HL-60/S4 (cell line): ENCODE measurements around the gene STBD1.
"Not testable (repeated sequence)": the region's sequence is repeated elsewhere in the genome, so short reads cannot be mapped to it uniquely, and the experiment has no call there.

Experiments used
- in situ Hi-C: fragments of 300-500 bp; cut with MboI; formaldehyde crosslinking; loops from 2 replicates; pipeline ENCODE4 v1.14.3; 2022; ENCODE audit warnings: low sequenced_read_pairs

STBD1 gene

DNA sequence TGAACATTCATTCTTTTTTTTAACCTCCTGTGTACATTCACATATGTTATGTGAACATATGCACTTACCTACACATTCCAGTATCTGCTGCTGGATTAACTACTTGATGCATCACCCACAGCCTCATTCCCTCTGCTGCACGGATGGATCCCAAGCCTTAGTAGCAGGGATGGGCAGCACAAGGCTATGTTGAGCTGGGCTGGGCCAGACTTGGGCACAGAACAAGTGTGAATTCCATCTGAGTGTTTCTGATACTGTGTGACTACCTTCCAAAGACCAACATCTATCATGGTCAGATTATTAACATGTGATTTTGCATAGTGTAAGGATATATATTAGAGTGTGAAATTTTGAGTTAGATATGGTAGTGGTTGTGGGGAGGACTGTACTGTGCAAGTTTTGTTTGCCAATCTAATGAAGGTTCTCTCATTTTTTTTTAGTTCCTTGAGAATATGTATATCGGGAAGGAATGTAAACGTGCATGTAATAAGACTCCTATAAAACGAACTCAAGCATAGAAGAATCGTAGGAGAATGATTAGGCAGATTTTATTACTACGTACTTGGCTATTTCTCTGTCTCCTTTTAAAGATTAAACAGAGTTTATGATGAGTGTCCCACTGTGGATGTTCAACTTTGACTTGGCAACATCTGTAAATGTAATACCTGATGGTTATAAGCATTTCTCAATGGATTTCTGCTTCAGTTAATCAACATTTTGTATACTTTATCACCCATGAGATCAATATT, 23.4 kb upstream of the STBD1 start:
- in situ Hi-C loops: no loop called here

DNA sequence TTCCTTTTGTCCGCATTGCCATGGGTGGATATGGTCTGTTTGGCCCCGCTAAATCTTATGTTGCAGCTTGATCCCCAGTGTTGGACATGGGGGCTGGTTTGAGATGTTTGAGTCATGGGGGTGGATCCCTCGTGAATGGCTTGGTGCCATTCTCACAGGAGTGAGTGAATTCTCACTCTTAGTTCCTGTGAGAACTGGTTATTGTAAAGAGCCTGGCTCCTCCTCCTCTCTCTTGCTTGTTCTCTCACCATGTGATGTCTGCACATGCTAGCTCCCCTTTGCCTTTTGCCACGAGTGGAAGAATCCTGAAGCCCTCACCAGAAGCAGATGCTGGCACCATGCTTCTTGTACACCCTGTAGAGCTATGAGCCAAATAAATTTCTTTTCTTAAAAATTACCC, 22.6 kb upstream of the STBD1 start:
- in situ Hi-C loops: no loop called here

DNA sequence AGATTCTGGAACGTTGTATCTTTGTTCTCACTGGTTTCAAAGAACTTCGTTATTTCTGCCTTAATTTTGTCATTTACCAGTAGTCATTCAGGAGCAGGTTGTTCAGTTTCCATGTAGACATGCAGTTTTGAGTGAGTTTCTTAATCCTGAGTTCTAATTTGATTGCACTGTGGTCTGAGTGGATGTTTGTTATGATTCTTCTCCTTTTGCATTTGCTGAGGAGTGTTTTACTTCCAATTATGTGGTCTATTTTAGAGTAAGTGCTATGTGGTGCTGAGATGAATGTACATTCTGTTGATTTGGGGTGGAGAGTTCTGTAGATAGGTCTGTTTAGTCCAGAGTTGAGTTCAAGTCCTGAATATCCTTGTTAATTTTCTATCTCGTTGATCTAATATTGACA, 18.7 kb upstream of the STBD1 start:
- in situ Hi-C loops: not testable (repeated sequence)

DNA sequence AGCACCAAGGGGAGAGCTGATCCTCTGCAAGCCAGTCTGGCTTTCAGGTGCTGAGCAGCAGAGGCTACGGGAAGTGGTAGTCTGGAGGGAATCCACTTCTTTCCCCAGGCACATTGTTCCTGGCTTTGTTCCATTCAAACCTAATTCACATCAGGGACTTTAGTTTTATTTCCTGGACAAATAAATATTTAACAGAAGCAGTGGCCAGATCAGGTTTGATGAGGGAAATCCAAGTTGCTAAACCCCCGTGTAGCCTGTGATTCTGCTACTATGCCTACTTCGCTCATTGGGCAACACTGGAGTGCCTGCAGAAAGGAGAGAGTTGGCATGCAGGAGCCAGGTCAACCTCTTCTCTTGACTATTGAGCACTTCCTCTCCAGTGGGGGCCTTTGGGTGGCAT, 13.8 kb upstream of the STBD1 start:
- in situ Hi-C loops: no loop called here

DNA sequence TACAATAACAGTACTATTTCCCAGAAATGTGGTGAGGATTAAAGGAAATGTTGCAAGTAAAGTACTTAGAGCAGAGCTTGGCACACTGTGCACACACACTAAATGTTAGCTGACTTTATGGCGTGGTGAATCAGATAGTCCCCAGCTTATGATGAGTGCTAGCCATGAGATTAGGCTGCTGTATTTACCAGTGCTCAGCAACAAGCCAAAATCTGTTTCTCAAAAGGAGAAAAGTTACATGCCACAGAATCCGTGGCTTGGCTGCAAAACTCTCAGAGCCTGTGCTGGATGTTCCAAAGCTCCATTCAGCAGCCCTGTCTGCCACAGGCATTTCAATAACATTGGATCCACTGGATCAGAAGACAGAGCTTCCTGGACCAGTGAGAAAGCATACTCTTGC, 12.8 kb upstream of the STBD1 start:
- in situ Hi-C loops: no loop called here

DNA sequence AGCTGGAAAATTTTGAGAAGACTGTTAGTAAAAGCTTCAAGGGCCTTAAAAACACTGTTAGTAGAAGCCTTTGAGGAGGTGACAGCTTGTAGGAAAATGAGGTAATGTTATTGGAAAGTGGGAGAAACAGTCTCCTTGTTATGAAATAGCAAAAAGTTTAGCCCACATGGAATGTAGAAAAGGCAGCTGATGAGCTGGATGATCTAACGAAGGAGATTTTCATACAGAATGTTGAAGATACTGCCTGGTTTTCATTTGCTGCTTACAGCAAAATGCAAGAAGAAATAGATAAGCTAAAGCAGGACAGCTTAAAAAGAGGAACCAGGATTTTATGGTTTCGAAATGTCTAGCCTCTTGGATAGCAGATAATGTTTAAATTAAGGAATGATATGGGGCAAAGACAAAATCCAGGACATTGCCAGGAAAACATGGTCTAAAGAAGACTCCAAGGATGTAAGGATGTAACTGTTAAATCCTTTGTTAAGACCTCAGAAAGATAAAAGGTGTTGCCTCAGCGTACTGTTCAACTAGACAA, 10.2 kb upstream of the STBD1 start:
- in situ Hi-C loops: no loop called here

DNA sequence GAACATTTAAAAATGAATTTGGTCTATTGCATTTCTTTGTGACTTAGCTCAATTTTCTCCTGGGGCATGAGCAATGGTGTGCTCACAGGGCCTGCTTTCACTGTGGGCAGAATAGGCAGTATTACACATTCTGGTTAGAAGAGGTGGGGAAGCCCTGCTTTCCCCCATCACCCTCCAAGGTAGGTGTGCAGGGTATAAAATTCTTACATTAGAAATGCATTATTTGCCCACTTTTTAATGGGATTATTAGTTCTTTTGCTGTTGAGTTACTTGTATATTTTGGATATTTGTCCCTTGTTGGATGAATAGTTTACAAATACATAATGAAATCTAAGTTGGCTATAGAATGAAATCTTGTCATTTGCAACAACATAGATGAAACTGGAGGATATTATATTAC, 8.3 kb upstream of the STBD1 start:
- in situ Hi-C loops: no loop called here

DNA sequence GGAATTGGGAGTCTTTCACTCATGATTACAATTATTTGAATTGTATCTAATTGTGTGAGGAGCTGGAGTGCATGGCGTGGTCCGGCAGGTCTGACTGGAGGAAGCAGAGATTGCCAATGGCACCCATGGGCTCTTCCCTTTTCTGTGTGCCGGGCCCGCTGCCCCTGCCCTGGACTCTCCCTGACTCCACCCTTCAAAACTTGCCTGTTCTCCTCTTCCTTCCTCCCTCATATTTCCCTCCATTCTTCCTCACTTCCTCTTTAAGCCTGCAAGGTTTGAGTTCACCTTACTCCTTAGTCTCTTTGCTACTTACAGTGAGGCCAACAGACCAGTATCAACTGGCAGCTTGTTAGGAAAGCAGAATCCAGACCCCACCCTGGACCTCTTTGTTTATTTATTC, 6.5 kb upstream of the STBD1 start:
- in situ Hi-C loops: no loop called here

DNA sequence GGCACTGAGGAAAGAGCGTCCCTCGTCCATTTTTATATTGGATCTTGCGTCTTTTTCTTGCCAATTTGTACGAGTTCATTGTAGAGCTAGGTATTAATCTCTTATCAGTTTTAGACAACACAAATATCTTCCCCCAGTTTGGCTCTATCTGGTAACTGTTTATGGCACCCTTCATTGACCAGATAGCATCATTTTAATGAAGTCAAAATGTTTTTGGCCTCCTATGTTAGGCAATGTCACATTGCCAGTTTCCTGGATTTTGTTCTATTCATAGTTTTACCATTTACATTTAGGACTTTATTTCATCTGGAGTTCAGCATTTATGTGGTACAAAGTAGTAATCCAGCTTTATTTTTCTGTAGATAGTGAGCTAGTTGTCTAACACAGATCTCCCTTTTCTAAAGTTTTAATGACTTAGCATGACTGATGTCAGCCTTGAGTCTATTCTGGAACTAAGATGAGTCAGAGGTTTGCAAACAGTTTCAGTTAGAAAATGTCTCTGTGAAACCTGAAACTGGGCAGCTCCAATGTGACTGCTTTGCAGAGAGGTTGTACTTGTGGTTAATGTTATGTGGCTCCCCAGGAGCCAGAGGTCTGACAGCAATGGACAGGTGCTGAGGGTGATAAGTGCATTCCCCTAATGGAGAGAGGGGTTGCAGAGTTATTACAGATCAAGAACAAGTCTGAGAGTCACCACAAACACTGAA, 5.3 kb upstream of the STBD1 start:
- in situ Hi-C loops: no loop called here

DNA sequence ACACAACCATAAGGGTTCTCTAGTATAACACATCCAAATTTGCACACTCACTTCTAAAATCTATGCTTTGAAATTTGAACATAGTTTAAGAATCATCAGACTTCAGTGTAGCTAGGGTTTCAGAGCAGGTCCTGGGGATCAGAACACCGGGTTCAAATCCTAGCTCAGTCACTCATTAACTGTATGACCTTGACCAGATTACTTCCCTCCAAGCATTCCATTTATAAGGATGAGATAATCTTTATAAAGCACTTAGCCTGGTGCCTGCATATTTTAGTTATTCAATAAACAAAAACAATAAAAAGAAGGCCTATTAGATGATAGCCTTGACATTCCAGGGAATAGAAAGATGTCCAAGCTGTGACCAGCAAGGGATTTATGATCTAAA, 4.8 kb upstream of the STBD1 start:
- in situ Hi-C loops: no loop called here

DNA sequence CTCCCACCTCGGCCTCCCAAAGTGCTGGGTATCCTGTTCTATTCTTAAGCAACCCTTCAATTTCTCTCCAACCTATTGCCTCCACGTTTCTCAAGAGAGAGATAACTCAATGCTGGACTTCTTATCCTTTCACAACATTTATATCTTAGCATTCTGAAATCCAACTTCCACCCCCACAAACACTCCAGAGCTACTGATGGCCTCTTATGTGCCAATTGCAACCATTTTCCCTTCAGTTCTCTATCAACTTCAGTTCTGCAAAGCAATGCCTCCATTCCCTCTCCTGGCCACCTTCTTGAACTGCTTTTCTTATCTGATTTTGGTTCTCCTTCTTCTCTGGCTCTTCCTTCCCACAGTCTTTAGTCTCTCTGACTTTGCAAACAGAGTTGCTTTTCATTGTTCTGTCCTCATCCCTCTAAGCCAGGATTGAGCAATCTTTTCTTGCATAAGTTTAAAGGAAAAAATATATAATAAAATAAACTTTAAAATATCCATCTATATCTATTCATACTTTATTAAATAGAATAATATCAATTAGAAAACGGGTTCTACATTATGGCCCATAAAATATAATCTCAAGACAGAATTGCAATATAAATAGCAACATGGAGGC, 3.6 kb upstream of the STBD1 start:
- in situ Hi-C loops: no loop called here

DNA sequence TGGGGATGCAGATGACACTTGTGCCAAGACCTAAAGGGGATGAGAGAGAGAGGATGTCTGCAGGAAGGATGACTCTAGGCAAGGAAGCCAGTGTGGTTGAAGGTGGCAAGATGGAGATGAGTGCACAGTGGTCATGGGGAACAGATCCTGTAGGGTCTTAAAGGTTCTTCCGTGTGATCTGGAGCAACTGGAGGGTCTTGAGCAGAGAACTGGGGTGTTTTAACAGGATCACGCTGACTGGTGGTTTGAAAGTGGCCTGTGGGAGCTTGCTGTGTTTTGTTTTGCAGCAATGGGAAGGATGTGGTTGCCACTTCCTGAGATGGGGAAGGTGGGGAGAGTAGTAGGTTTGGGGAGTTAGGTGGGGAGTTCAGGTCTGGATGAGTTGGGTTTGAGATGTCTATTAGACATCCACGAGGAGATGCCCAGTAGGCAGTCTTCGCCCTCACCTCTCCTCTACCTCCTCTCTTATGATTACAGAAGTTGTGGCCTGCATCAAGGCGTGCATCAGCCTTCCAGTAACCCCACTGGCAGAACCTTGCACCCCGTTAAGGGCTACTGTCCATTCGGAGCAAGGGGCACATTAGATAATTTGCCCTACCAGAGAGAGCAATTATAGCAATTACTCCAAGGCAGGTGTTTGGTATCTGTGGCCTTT, 1.4 kb upstream of the STBD1 start:
- in situ Hi-C loops: no loop called here

DNA sequence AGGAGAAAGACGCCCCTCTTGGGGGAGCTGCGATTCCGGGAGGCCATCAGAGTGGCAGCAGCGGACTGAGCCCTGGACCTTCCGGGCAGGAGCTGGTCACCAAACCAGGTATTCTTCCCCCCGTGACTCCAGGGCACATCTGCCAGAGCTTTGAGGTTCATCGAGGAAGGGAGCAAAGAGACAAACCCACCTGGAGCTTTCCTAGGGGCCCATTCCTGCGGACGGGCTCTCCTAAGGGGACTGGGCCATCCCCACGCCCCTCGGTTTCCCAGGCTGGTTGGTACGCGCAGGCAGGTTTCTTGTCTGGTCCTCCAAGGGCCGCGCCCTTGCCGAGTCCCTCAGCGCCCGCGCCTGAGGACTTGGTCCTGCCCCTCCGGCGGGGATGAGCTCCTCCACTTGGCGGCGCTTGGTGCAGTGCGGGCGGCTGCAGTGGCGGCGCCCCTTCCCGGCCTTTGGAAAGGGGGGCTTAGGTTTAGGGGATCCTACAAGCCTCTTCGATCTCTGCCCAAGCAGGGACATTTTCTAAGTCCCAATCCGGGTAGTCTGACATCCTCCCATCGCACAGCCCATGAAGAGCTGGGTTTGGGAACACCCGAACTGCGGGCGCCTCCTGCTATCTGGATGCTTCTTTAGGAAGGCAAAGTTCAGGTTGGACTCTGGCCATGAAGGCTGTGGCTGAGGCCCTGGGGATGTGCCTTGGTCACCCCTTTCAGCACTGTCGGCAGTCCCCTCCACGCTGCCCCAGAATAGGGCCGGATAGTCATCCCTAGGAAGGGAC, 538 bp downstream of the STBD1 start:
- in situ Hi-C loops: no loop called here

DNA sequence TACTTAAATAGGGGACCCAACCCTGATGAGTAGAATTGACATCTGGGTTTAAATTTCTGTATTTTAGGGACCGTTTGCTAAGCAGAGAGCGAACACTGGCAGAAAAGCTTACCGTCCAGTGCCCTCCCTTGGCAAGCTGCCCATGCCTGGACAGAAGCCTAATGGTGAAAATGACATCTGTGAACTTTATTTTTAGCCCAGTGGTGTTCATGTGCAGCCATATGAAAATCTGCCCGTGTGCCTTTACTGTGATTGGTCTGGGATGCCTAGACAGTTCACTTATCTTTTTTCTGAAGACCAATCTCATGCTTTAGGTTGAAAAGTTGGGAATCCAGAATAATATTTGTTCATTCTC, 1.1 kb downstream of the STBD1 start:
- in situ Hi-C loops: no loop called here

DNA sequence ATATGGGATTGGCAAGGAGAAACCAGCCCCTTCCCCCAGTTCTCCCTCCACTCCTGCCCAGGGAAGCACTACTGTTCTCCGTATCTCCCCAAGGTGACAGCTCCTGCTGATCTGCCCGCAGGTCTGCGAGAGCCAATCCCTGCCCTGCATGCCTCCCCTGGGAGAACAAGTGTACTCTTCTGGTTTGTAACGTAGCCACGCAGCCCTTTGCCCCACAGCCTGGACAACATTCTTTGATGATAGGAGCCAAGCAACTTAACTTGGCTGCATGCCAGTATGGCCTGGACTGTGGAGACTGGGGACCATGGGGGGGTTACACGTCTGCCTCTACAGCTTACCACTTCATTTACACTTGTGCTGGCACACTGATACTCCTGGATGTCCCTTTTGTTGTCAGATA, 2.0 kb downstream of the STBD1 start:
- in situ Hi-C loops: no loop called here

DNA sequence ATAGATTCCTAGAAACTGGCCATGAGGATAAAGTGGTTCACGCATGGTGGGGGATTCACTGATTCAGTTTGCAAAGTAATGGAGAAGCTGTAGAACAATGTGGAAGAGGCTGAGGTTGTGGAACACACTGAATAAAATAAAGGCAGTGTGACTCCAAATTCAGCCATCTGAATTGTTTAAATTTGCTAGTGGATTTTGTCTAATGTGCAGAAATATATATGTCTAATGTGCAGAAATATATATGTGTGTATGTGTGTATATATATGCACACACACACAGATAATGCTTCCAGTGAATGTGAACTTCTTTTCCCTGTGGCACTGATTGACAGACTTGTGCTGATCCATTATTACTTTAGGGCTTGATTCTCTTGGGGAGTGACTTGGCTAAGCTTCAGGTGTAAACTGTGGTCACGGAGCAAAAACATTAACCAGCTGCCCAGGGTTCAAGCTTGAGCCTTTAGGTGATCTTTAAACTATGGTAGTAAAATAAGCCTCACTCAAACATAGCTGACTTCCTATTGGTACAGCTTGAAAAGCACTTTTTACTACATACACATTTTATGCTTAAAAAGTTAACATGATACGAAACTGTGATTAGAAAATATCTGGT, 3.5 kb downstream of the STBD1 start:
- in situ Hi-C loops: no loop called here

DNA sequence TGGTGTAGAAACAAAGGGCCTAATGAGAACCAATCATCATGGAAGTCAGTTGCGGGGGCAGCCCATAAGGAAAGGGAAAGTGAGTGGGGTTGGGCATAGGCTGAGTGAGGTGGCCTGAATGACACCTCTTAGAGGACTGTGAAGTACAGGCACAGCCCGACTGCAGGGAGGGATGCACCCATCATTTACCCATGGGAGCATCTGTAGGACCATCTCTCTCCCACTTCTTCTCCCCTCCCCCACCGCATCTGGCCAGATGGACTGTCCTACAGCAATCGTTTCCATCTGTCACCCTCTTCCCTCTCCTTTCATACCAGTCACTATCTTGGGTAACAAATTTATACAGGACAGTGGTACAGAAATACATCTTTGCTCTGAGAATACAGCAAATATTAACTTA, 4.2 kb downstream of the STBD1 start:
- in situ Hi-C loops: no loop called here

DNA sequence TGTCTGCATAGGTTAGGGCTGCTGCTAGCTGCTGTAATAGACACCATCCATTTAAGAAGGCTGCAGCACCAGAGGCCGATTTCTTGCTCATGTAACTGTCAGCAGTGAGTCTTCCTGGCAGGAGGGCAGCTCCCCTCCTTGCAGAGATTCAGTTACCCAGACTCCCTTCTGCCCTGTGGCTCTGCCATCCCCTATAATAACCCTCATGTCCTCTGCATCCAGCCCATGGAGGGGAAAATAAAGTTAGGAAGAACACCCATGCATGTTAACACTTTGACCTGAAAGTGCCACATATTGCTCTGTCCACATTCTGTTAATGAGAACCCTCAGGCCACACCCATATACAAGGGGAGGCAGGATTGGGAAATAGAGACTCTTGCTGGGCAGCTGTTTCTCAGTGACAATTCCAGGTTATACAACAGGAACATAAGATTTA, 5.4 kb downstream of the STBD1 start:
- in situ Hi-C loops: no loop called here

DNA sequence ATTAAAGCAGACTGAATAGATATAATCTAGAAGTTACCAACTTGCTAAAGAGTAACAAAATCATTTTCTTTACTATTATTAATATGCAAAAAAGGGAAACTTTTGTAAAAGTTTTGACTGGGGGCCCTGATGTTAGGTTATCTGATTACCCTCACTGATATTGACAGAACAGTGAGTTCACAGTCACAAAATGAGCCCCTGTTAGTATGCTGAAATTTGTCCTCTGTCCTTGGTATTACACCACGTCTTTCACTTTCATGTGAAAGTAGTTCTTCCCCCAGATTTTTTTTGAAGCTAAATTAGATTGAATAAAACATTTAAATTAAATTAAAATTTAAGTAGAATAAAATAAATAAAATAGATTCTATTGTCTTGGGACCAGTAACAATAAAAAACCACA, 5.9 kb downstream of the STBD1 start:
- in situ Hi-C loops: no loop called here

DNA sequence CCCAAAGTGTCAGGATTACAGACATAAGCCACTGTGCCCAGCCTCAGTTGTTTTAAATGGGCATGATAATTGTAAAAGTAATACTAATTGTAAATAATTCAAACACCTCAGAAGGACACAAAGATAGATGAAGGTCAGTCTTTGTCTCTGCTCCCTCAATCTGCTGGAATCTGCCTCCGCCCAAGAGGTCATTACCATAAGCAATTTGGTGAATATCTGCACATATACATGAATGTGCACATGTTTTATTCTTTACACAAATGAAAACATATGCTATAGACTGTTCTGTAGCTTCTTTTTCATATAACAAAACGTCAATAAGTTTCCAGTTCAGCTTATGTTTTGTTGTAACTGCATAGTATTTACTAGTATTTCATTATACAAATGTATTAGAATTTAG, 7.0 kb downstream of the STBD1 start:
- in situ Hi-C loops: no loop called here
